ENCODE data around the gene SLC27A3. TPM values are rescaled to one million over a fixed set of nuclear protein-coding genes. Genes with fewer than 3 reads are reported as not detected.

Gene SLC27A3
- total and polyA plus RNA-seq, 11 donors, result 7.9 to 37.1 (median 11.0) TPM

- peak; percentile 66 to 87 (median 71) for DNase-seq
- Histone ChIP-seq H3K9me3 (no peaks in the 10 kb centered on the region), H3K4me3 (peak overlapping the region; percentile 57 to 91 (median 78)), H3K27ac (peak overlapping the region; percentile 74 to 95 (median 85)), H3K27me3 (no peaks in the 10 kb centered on the region), H3K36me3 (peaks cover 0 to 38% (median 22%) of the 10 kb centered on the region in 9 donors), H3K4me1 (peaks cover 7 to 91% (median 69%) of the 10 kb centered on the region in 12 donors)
- peak in 3 of 4 donors; percentile 6 to 43 (median 37) for ATAC-seq
- 0 to 1% (median 1%) methylated on average over 23 to 83 of the region's 83 CpGs for WGBS, 4 donors
- TF ChIP-seq CTCF (IDR thresholded peaks at IDR 0.05) (peak in 1 of 12 donors; percentile 2), POLR2A (IDR thresholded peaks at IDR 0.05) (no peak)
- intact Hi-C loops (cut with DNase I), result loop anchor here in 2 of 10 donors (2.0 kb wide), 2 partner anchors 15 to 25 kb away; no protein-coding TSS in a partner anchor
Observed at GRCh38 chr1:153775458-153776327, 486 bp downstream of the SLC27A3 start.

GRCh38 chr1:153776352-153776751, 1.1 kb downstream of the SLC27A3 start:
- intact Hi-C loops (cut with DNase I), result no loop called here
- H3K36me3 ChIP-seq, result peaks cover 0 to 33% (median 18%) of the 10 kb centered on the region in 9 donors
- H3K9me3 ChIP-seq, result no peaks in the 10 kb centered on the region
- H3K27ac ChIP-seq, result peak overlapping the region in 11 of 12 donors; percentile 74 to 95 (median 84)
- no peaks in the 10 kb centered on the region for H3K27me3 ChIP-seq
- H3K4me1 ChIP-seq, result peaks cover 5 to 89% (median 64%) of the 10 kb centered on the region in 12 donors
- no peak for ATAC-seq
- TF ChIP-seq POLR2A (IDR thresholded peaks at IDR 0.05), result no peak
- TF ChIP-seq CTCF (IDR thresholded peaks at IDR 0.05), result no peak
- peak in 1 of 5 donors; percentile 27 for DNase-seq
- WGBS, 4 donors, result 53 to 63% (median 58%) methylated on average over 7 to 10 of the region's 10 CpGs
- H3K4me3 ChIP-seq, result peak overlapping the region; percentile 57 to 91 (median 78)

GRCh38 chr1:153776845-153777370, 1.7 kb downstream of the SLC27A3 start:
- Histone ChIP-seq H3K4me3 (peak overlapping the region in 9 of 12 donors; percentile 68 to 91 (median 79)), H3K27ac (peak overlapping the region in 1 of 12 donors; percentile 93), H3K9me3 (no peaks in the 10 kb centered on the region), H3K36me3 (peaks cover 0 to 33% (median 14%) of the 10 kb centered on the region in 9 donors), H3K4me1 (peaks cover 5 to 84% (median 60%) of the 10 kb centered on the region in 12 donors), H3K27me3 (no peaks in the 10 kb centered on the region)
- no peak for TF ChIP-seq POLR2A (IDR thresholded peaks at IDR 0.05)
- no peak for TF ChIP-seq CTCF (IDR thresholded peaks at IDR 0.05)
- DNase-seq (peak in 1 of 5 donors; percentile 25), ATAC-seq (no peak)
- intact Hi-C loops (cut with DNase I), result no loop called here
- WGBS, 4 donors, result 79 to 87% (median 85%) methylated on average over 9 to 10 of the region's 10 CpGs

- TF ChIP-seq POLR2A (IDR thresholded peaks at IDR 0.05), result no peak
- TF ChIP-seq CTCF (IDR thresholded peaks at IDR 0.05), result no peak
- DNase-seq (peak in 2 of 5 donors; percentile 48 to 49), ATAC-seq (peak in 2 of 4 donors; percentile 9 to 22)
- H3K36me3 ChIP-seq, result peaks cover 0 to 26% (median 7%) of the 10 kb centered on the region in 9 donors
- H3K4me3 ChIP-seq, result peak overlapping the region in 1 of 12 donors; percentile 79
- 34 to 54% (median 41%) methylated on average over 7 of the region's 7 CpGs for WGBS, 4 donors
- no peaks in the 10 kb centered on the region for H3K9me3 ChIP-seq
- intact Hi-C loops (cut with DNase I), result no loop called here
- H3K4me1 ChIP-seq, result peaks cover 5 to 77% (median 54%) of the 10 kb centered on the region in 12 donors
- H3K27me3 ChIP-seq, result no peaks in the 10 kb centered on the region
- H3K27ac ChIP-seq, result no peak overlapping the region
Observed at GRCh38 chr1:153777648-153778047, 2.4 kb downstream of the SLC27A3 start.

Data from heart left ventricle (tissue), 16 donors.